Measurements from ENCODE around the gene GORASP2. TPM values are rescaled to one million over a fixed set of nuclear protein-coding genes. Genes with fewer than 3 reads are reported as not detected.

Gene GORASP2
- total RNA-seq, 1 experiment from 2014 or later = 97.7 TPM

DNA sequence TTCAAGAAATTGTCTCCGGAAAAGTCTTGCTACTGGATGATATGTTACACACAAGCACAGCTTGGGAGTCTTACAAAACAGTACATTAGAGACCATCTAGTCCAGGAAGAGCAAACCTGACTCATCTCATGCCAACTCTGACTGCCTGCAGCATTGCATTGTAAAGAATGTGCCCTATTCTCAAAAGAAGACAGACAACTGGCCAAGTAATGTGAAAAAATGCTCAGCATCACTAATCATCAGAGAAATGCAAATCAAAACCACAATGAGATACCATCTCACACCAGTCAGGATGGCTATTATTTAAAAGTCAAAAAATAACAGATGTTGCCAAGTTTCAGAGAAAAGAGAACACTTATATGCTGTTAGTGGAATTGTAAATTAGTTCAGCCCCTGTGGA lies 42.7 kb upstream of the GORASP2 start:
- Histone ChIP-seq H3K4me2 (ENCODE audit: insufficient read depth, insufficient read length, low read length) (no peak overlapping the region), H3T11ph (ENCODE audit: low read length) (no peak overlapping the region), H2AK5ac (ENCODE audit: insufficient read length, low read length) (no peak overlapping the region), H3K56ac (ENCODE audit: insufficient read length, low read depth, low read length) (no peak overlapping the region), H3K23ac (ENCODE audit: insufficient read length, low read depth, low read length) (no peak overlapping the region), H4K5ac (ENCODE audit: insufficient read length, low read depth, low read length) (no peak overlapping the region), H3K27me3 (ENCODE audit: insufficient read depth, low read length) (no peaks in the 10 kb centered on the region), H4K91ac (ENCODE audit: insufficient read length, low read depth, low read length) (no peak overlapping the region), H3K9me3 (ENCODE audit: control insufficient read depth, low read depth, low read length) (no peaks in the 10 kb centered on the region), H2BK20ac (ENCODE audit: low read depth, low read length, poor library complexity, severe bottlenecking) (no peak overlapping the region), H3K4ac (ENCODE audit: low read depth, low read length) (no peak overlapping the region), H3K27ac (ENCODE audit: insufficient read length, low read depth, low read length) (no peak overlapping the region), H3K18ac (ENCODE audit: insufficient read length, low read depth, low read length) (no peak overlapping the region), H3K4me1 (ENCODE audit: insufficient read depth, low read length) (no peaks in the 10 kb centered on the region; the same call in 1 of the 2 replicates), H4K20me1 (ENCODE audit: control insufficient read depth, insufficient read depth, insufficient read length) (no peaks in the 10 kb centered on the region), H2AFZ (ENCODE audit: low read length) (no peak overlapping the region), H2BK120ac (ENCODE audit: low read depth, low read length, poor library complexity, severe bottlenecking) (no peak overlapping the region), H2BK5ac (ENCODE audit: insufficient read length, low read length) (no peak overlapping the region), H2BK15ac (ENCODE audit: low read depth, low read length) (no peak overlapping the region), H4K8ac (replicated peaks; ENCODE audit: insufficient read length, low read depth, low read length) (no peak overlapping the region), H3K9ac (ENCODE audit: extremely low read depth, insufficient read length, low read length) (no peak overlapping the region), H3K23me2 (ENCODE audit: insufficient read length, low read depth, low read length, poor library complexity, severe bottlenecking) (no peaks in the 10 kb centered on the region), H3K14ac (ENCODE audit: insufficient read depth, low read length) (no peak overlapping the region), H2BK12ac (ENCODE audit: insufficient read length, low read depth, low read length) (no peak overlapping the region), H3K79me1 (ENCODE audit: insufficient read depth, low read depth, low read length, poor library complexity, severe bottlenecking) (no peaks in the 10 kb centered on the region), H3K79me2 (ENCODE audit: insufficient read depth, low read length) (no peaks in the 10 kb centered on the region)
- H3K27me3 Mint-ChIP-seq (ENCODE audit: low read depth) = peaks cover 9% of the 10 kb centered on the region; the same call in 1 of the 2 replicates
- H3K27ac Mint-ChIP-seq = no peak overlapping the region
- TF ChIP-seq, protein P1, sequence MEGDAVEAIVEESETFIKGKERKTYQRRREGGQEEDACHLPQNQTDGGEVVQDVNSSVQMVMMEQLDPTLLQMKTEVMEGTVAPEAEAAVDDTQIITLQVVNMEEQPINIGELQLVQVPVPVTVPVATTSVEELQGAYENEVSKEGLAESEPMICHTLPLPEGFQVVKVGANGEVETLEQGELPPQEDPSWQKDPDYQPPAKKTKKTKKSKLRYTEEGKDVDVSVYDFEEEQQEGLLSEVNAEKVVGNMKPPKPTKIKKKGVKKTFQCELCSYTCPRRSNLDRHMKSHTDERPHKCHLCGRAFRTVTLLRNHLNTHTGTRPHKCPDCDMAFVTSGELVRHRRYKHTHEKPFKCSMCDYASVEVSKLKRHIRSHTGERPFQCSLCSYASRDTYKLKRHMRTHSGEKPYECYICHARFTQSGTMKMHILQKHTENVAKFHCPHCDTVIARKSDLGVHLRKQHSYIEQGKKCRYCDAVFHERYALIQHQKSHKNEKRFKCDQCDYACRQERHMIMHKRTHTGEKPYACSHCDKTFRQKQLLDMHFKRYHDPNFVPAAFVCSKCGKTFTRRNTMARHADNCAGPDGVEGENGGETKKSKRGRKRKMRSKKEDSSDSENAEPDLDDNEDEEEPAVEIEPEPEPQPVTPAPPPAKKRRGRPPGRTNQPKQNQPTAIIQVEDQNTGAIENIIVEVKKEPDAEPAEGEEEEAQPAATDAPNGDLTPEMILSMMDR (conservative IDR thresholded peaks at IDR 0.05) = no peak
- DNase-seq = no peak
- H3K4me1 Mint-ChIP-seq = peaks cover 11 to 12% of the 10 kb centered on the region in 2 experiments
- WGBS (ENCODE audit: extremely low coverage, insufficient read length, low lambda C conversion rate) = no CpG with 5 or more reads among the region's 1 CpG
- H3K36me3 Mint-ChIP-seq (ENCODE audit: insufficient read depth in 1 of 3, low read depth in 3 of 3) = no peaks in the 10 kb centered on the region
- no peak overlapping the region for H3K4me3 Mint-ChIP-seq
- no peaks in the 10 kb centered on the region for H3K9me3 Mint-ChIP-seq

Measured in H9 (cell line).